ENCODE measurements around the gene BCAS4. TPM values are rescaled to one million over a fixed set of nuclear protein-coding genes. Genes with fewer than 3 reads are reported as not detected.
"Not testable (repeated sequence)": the region's sequence is repeated elsewhere in the genome, so short reads cannot be mapped to it uniquely, and the experiment has no call there.

Gene BCAS4
- total RNA-seq, 3 donors from 2014 or later = 6.6 to 22.2 (median 10.5) TPM

- Histone ChIP-seq H3K36me3 (no peaks in the 10 kb centered on the region), H3K4me3 (peak overlapping the region; percentile 8 to 58 (median 26)), H3K4me1 (peaks cover 0 to 7% of the 10 kb centered on the region in 2 donors), H3K27ac (peak overlapping the region; percentile 89 to 92), H3K9me3 (no peaks in the 10 kb centered on the region), H3K27me3 (no peaks in the 10 kb centered on the region)
- peak; percentile 82 to 93 for DNase-seq (ENCODE audit: low spot score in 2 of 2)
- TF ChIP-seq POLR2AphosphoS5 (IDR thresholded peaks at IDR 0.05) (peak; percentile 61 to 72 (median 71)), CTCF (IDR thresholded peaks at IDR 0.05) (peak; percentile 69 to 85 (median 69)), POLR2A (IDR thresholded peaks at IDR 0.05) (no peak)
- intact Hi-C loops (cut with DNase I; ENCODE audit: low total_unique reads) = loop anchor here (10.0 kb wide), 1 partner anchor 144 kb away; the partner anchor contains the start of gene ADNP
Measured at GRCh38 chr20:50790651-50791277, 4.1 kb upstream of the BCAS4 start.

GRCh38 chr20:50792708-50793574 is 1.9 kb upstream of the BCAS4 start:
- DNase-seq (ENCODE audit: low spot score in 2 of 2) = no peak
- H3K4me3 ChIP-seq = no peak overlapping the region
- H3K9me3 ChIP-seq = no peaks in the 10 kb centered on the region
- intact Hi-C loops (cut with DNase I; ENCODE audit: low total_unique reads) = loop anchor here (10.0 kb wide), 1 partner anchor 142 kb away; the partner anchor contains the start of gene ADNP
- no peaks in the 10 kb centered on the region for H3K36me3 ChIP-seq
- no peaks in the 10 kb centered on the region for H3K27me3 ChIP-seq
- peaks cover 0 to 7% of the 10 kb centered on the region in 2 donors for H3K4me1 ChIP-seq
- H3K27ac ChIP-seq = no peak overlapping the region
- TF ChIP-seq CTCF (IDR thresholded peaks at IDR 0.05) (no peak), POLR2AphosphoS5 (IDR thresholded peaks at IDR 0.05) (no peak), POLR2A (IDR thresholded peaks at IDR 0.05) (no peak)

- H3K27ac ChIP-seq; H3K4me1 ChIP-seq; DNase-seq (ENCODE audit: low spot score in 2 of 2); H3K36me3 ChIP-seq; H3K27me3 ChIP-seq; H3K4me3 ChIP-seq; H3K9me3 ChIP-seq: not testable (repeated sequence)
- intact Hi-C loops (cut with DNase I; ENCODE audit: low total_unique reads) = loop anchor here (10.0 kb wide), 1 partner anchor 141 kb away; the partner anchor contains the start of gene ADNP
- peak in 2 of 3 donors; percentile 8 to 26 for TF ChIP-seq CTCF (IDR thresholded peaks at IDR 0.05)
Measured at GRCh38 chr20:50793575-50794016, 1.3 kb upstream of the BCAS4 start.

GRCh38 chr20:50794181-50794845 is 548 bp upstream of the BCAS4 start:
- intact Hi-C loops (cut with DNase I; ENCODE audit: low total_unique reads) = loop anchor here (10.0 kb wide), 1 partner anchor 140 kb away; the partner anchor contains the start of gene ADNP
- TF ChIP-seq CTCF (IDR thresholded peaks at IDR 0.05) (peak in 2 of 3 donors; percentile 29 to 43), POLR2A (IDR thresholded peaks at IDR 0.05) (no peak)
- peaks cover 0 to 7% of the 10 kb centered on the region in 2 donors for H3K4me1 ChIP-seq
- no peaks in the 10 kb centered on the region for H3K9me3 ChIP-seq
- no peaks in the 10 kb centered on the region for H3K36me3 ChIP-seq
- H3K4me3 ChIP-seq = peak overlapping the region in 2 of 3 donors; percentile 84 to 96
- H3K27me3 ChIP-seq = no peaks in the 10 kb centered on the region
- peak overlapping the region in 1 of 2 donors; percentile 49 for H3K27ac ChIP-seq
- DNase-seq (ENCODE audit: low spot score in 2 of 2) = no peak

All from breast epithelium (tissue), 4 donors.